GM21528 (cell line): ENCODE measurements around the gene GLRX3.
"Not testable (repeated sequence)": the region's sequence is repeated elsewhere in the genome, so short reads cannot be mapped to it uniquely, and the experiment has no call there.

Source experiments
- ATAC-seq: cut with Tn5 transposase; IDR thresholded peaks from one replicate; pipeline ENCODE4 v1.9.1; 2021; ENCODE audit warnings: mild to moderate bottlenecking, moderate library complexity; ENCODE audit not compliant: unreplicated experiment, low FRiP score

Gene GLRX3

DNA sequence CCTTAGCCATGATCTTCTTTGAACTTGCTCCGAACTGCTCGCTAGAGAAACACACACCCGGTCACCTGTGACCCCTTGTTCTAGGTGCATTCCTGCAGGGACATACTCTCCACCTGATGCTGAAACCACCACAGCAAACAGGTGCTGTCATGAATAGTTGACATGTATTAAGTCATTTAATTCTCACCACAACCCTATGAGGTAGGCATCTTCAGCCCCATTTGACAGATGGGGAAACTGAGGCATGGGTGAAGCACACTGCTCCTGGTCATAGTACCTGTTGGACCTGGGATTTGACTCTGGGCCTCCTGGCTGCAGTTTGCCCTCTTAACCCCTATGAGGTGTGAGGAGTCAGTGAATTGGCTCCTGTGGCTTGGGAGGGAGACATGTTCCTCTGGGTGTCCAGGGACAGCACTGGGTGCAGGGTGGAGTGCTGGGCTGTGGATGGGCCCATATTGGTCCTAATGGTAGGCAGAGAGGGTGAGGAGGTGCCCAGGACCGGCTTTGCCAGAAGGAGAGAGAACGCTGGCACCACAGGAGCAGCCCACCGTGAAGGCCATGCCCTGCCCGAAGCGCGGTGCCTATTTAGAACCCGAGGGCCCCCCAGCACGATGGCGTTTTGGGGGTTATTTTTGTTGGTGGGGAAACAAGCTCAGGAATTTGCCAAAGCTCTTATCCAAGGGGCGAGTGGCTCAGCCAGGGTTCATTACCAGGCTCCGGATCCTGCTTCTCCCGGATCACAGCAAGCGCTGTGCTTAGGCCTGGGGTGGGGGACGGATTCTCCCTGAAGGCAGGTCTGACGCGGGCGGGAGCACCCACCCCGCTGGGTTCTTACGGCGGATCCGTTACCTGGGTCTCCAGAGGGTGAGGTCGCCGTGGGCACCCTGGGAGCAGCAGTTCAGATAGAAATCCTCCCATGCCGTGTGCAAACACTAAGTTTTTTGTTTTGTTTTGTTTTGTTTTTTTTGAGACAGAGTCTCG, 52.3 kb downstream of the GLRX3 start:
- no peak for ATAC-seq

GRCh38 chr10:130189608-130190054, 53.4 kb downstream of the GLRX3 start:
- peak; percentile 5 for ATAC-seq

GRCh38 chr10:130190055-130190736, 54.0 kb downstream of the GLRX3 start:
- peak; percentile 83 for ATAC-seq

DNA sequence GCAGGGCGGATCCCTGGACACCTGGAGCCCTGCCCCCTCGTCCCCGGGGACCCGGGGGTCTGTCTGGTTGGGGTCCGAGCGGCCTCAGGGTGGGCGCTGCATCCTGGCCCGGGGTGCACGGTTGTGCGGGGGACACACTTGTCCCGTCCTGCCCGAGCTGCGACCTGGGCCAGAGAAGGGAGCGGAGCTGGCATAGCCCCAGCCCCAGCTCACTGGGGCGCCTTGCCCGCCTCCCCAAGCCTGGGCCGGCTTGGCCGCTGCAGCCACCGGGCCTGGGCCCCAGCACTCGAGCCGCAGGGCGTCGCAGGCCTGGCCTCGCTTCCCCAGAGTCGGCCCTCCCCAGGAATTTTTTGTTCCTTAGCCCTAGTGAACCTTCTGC, 54.5 kb downstream of the GLRX3 start:
- no peak for ATAC-seq

GRCh38 chr10:130191380-130191779, 55.2 kb downstream of the GLRX3 start:
- ATAC-seq: no peak

- ATAC-seq: no peak
Observed at GRCh38 chr10:130192276-130192848, 56.2 kb downstream of the GLRX3 start.

- ATAC-seq: no peak
Observed at GRCh38 chr10:130193033-130193432, 56.8 kb downstream of the GLRX3 start.

DNA sequence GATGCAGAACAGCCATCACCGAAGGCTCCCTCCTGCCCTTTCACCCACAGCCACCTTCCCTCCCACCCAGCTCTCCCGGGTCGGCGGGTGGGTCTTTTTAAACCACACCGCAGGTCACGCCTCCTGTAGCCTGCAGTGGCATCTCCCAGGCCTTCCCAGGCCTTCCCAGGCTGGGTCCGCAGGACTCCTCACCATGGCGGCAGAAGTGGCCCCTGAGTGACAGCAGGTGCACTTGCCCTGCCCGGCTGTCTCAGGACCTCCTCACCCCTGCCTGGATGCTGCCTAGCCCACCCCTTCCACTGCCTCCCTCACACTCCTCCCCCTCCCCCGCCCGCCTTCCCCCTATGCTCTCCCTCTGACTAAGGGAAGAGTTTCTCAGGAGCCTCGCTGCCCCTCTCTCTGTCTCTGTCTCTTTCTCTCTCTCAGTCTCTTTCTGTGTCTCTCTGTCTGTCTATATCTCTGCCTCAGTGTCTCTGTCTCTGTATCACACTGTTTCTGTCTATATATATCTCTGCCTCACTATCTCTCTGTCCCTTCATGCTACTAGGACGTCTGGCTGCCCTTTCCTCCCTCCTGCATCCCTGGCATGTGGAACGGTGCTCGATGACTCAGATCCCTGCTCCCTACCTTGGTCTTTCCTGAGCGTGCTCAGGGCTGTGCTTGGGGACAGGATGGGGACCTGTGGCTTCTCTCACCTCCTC, 57.5 kb downstream of the GLRX3 start:
- ATAC-seq: no peak

- ATAC-seq: no peak
Observed at GRCh38 chr10:130194194-130194990, 58.2 kb downstream of the GLRX3 start.

- no peak for ATAC-seq
Observed at GRCh38 chr10:130194991-130195645, 58.9 kb downstream of the GLRX3 start.

GRCh38 chr10:130195746-130196294, 59.6 kb downstream of the GLRX3 start:
- no peak for ATAC-seq

DNA sequence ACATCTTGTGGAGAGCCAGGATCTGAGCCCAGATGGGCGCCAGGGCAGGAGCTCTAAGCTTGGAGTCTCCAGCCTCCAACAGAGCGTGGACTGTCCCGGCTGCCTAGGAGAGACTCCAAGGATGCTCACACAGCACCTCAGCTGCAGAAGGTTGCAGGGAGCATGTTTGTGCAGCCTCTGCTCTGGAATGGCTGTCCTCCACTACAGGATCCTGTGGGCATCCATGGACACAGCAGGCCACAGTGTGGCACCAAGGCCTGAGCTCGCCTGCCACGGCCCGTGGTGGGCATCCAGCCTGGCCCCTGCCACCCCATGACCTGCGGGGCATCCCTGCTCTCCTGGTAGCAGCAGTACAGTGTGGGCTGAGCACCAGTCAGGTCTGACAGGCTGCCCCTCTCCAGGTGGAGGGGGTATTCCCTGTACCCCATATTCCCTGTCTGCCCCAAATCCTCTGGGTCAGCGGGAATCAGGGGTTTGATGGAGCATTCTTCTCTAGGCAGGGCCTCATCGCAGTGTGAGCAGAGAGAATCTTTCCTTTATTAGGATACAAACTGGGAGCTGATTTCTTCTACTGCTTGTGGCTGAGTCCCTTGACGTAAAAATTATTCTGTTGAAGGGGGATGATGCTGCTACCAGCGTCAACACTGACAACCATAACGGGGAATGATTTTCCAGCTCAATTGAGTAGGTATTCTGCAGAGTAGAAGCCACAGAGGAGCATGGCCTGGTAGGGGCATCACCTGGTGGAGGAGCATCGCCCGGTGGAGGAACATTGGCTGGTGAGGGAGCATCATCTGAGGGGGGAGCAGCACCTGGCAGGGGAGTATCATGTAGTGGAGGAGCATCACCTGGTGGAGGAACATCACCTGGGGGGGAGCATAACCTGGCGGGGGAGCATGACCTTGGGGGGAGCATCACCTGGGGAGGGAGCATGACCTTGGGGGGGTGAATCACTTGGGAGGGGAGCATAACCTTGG, 60.6 kb downstream of the GLRX3 start:
- no peak for ATAC-seq

DNA sequence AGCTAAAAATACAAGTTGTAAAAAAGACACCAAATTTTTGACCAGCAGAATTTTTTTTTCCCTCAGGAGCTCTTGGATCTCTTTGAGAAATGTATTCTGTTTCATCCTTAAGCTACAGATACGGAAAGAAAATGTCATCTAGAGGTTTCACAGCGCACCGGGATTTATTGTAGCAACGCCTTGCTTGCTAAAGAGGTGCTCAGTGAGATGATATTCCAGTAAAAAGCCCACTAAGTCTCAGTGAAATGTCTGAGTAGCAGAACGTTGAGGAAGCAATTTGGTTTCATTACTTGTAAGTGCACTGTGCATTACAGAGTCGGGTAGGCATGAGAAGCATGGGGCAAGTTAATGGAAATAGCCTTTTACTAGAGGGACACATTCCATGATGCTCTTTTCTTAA, 62.5 kb downstream of the GLRX3 start:
- no peak for ATAC-seq

- ATAC-seq: no peak
Observed at GRCh38 chr10:130200179-130201042, 64.2 kb downstream of the GLRX3 start.

GRCh38 chr10:130201043-130201380, 64.8 kb downstream of the GLRX3 start:
- no peak for ATAC-seq

GRCh38 chr10:130202150-130202549, 66.0 kb downstream of the GLRX3 start:
- ATAC-seq: not testable (repeated sequence)

DNA sequence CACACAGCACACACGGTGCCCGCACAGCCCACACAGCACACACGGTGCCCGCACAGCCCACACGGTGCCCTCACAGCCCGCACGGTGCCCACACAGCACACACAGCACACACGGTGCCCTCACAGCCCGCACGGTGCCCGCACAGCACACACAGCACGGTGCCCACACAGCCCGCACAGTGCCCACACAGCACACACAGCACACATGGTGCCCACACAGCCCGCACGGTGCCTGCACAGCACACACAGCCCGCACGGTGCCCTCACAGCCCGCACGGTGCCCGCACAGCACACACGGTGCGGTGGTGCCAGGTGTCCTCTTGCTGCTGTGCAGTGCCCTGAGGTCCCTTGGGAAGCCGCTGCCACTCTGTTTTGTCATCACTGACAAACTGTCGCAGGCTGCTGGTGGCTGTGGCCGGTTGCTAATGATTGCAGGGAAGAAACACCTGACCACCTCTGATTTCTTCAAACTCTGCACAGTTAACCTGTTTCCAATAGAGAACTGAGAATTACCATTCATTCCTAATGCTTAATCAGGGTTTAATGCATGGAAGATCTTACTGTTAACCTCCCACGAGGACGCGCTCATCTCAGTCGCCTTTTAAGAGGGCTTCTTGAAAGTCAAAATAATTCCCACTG, 66.9 kb downstream of the GLRX3 start:
- ATAC-seq: no peak
